GM12878 (cell line): ENCODE results near the gene POMT2. TPM values are rescaled to one million over a fixed set of nuclear protein-coding genes. Genes with fewer than 3 reads are reported as not detected.

ENCODE experiments used
- ATAC-seq: fragments of 200-7000 bp; cut with Tn5 transposase; 3 replicates; pipeline ENCODE4 v1.9.1; 2020; ENCODE audit warnings: mild to moderate bottlenecking, moderate library complexity
- BruUV-seq: library from RNA; stranded (reverse); fragments of 400-500 nt; replicated peaks from 2 replicates; lab custom pipeline; 2021; lab: Mats Ljungman, UMichigan
- CTCF ChIA-PET: fragments of 300-600 bp; sonication (Branson Sonifier 250); formaldehyde crosslinking; extraction: SDS; loops from one replicate; lab custom pipeline; 2021; ENCODE audit warnings: inconsistent platforms; lab: Yijun Ruan, JAX
- POLR2A ChIA-PET: fragments of 350-600 bp; formaldehyde crosslinking; extraction: SDS; loops from one replicate; lab custom pipeline; 2021; ENCODE audit warnings: inconsistent platforms; lab: Charles Lee
- RAD21 ChIA-PET: fragments of 300-600 bp; sonication (Branson Sonifier 250); formaldehyde crosslinking; loops from one replicate; lab custom pipeline; 2023; ENCODE audit warnings: antibody characterized with exemption; ENCODE audit not compliant: unreplicated experiment; lab: Charles Lee
- SMC1A ChIA-PET: fragments of 300-600 bp; sonication (Branson Sonifier 250); formaldehyde crosslinking; loops from one replicate; lab custom pipeline; 2023; ENCODE audit not compliant: unreplicated experiment, uncharacterized antibody; lab: Charles Lee
- DNase-seq: peaks from one replicate; pipeline ENCODE4 v3.0.0-alpha.2; 2011; ENCODE audit warnings: low read depth, low spot score
- FAIRE-seq: peaks from 3 replicates; lab custom pipeline; 2011; peaks lifted over from hg19 to GRCh38; lab: Jason Lieb, UNC
- H2AFZ ChIP-seq: 2 replicates; pipeline ENCODE4 v1.6.0; 2011; ENCODE audit warnings: low read depth, low read length, control low read depth; ENCODE audit not compliant: control insufficient read depth
- H3K27ac ChIP-seq: 2 replicates; pipeline ENCODE4 v1.5.1; 2011; ENCODE audit warnings: control low read depth; ENCODE audit not compliant: control insufficient read depth, insufficient read depth
- H3K27me3 ChIP-seq, 2 experiments: replicated peaks in 1 of 2; 2 replicates each; pipeline versions ENCODE4 v1.6.0 to v1.6.1; 2011; ENCODE audit warnings: low read length in 1 of 2; ENCODE audit not compliant: control insufficient read depth in 2 of 2, insufficient read depth in 2 of 2
- H3K36me3 ChIP-seq, 2 experiments: 2 replicates each; pipeline ENCODE4 v1.5.1; 2011; ENCODE audit warnings: low read length in 1 of 2; ENCODE audit not compliant: control insufficient read depth in 2 of 2, insufficient read depth in 2 of 2
- H3K4me1 ChIP-seq: 2 replicates; pipeline ENCODE4 v1.6.1; 2011; ENCODE audit warnings: mild to moderate bottlenecking, low read length, moderate library complexity, mixed read lengths; ENCODE audit not compliant: control insufficient read depth, insufficient read depth
- H3K4me2 ChIP-seq: 2 replicates; pipeline ENCODE4 v1.6.0; 2011; ENCODE audit warnings: control low read depth; ENCODE audit not compliant: control insufficient read depth, insufficient read depth
- H3K4me3 ChIP-seq: fragments of 200-600 bp; sonication (generic); 2 replicates; pipeline ENCODE4 v1.5.1; 2016
- H3K79me2 ChIP-seq: 2 replicates; pipeline ENCODE4 v1.6.0; 2011; ENCODE audit warnings: low read length; ENCODE audit not compliant: control insufficient read depth, insufficient read depth
- H3K9ac ChIP-seq: 2 replicates; pipeline ENCODE4 v1.8.0; 2011; ENCODE audit warnings: low read length, control low read depth, mixed read lengths; ENCODE audit not compliant: control insufficient read depth, insufficient read depth
- H3K9me3 ChIP-seq: replicated peaks from 3 replicates; pipeline ENCODE4 v1.5.1; 2011; ENCODE audit warnings: mild to moderate bottlenecking, low read length; ENCODE audit not compliant: control insufficient read depth, insufficient read depth
- H4K20me1 ChIP-seq: 2 replicates; pipeline ENCODE4 v1.6.0; 2011; ENCODE audit not compliant: control insufficient read depth, insufficient read depth
- ATF2 ChIP-seq: IDR thresholded peaks from 2 replicates; pipeline ENCODE4 v1.6.1; 2012; ENCODE audit warnings: low read length, inconsistent platforms
- ATF3 ChIP-seq: IDR thresholded peaks from 2 replicates; pipeline ENCODE4 v1.6.1; 2011; ENCODE audit warnings: low read depth, mild to moderate bottlenecking, low read length, moderate library complexity, borderline replicate concordance; ENCODE audit errors: extremely low read depth
- CREB1 ChIP-seq: IDR thresholded peaks from 2 replicates; pipeline ENCODE4 v1.6.1; 2012; ENCODE audit warnings: low read depth, mild to moderate bottlenecking, inconsistent platforms
- ESRRA ChIP-seq: IDR thresholded peaks from 2 replicates; pipeline ENCODE4 v1.6.1; 2012; ENCODE audit warnings: mild to moderate bottlenecking, low read length, improper control_type of control experiment
- FOXK2 ChIP-seq: fragments of 450-650 bp; IDR thresholded peaks from 2 replicates; pipeline ENCODE4 v1.6.1; 2017; ENCODE audit warnings: mild to moderate bottlenecking, moderate library complexity
- IKZF1 ChIP-seq: fragments of 450-650 bp; conservative IDR thresholded peaks from 2 replicates; pipeline ENCODE4 v1.6.1; 2017; ENCODE audit warnings: antibody characterized with exemption, mild to moderate bottlenecking
- IRF4 ChIP-seq: IDR thresholded peaks from 2 replicates; pipeline ENCODE4 v1.6.1; 2011; ENCODE audit warnings: low read depth, low read length
- NFYB ChIP-seq: IDR thresholded peaks from 2 replicates; pipeline ENCODE4 v1.6.1; 2011; ENCODE audit warnings: low read depth, mild to moderate bottlenecking, low read length, improper control_type of control experiment, moderate library complexity; ENCODE audit not compliant: insufficient read depth
- NRF1 ChIP-seq: conservative IDR thresholded peaks from 2 replicates; pipeline ENCODE4 v1.6.1; 2011; ENCODE audit warnings: mild to moderate bottlenecking, low read depth, low read length, improper control_type of control experiment
- PML ChIP-seq: IDR thresholded peaks from 2 replicates; pipeline ENCODE4 v1.6.1; 2012; ENCODE audit warnings: low read length, inconsistent platforms
- POLR2A ChIP-seq: IDR thresholded peaks from 2 replicates; pipeline ENCODE4 v1.6.1; 2011; ENCODE audit warnings: low read depth, mild to moderate bottlenecking, low read length
- POLR2AphosphoS5 ChIP-seq: IDR thresholded peaks from 2 replicates; pipeline ENCODE4 v1.6.1; 2011; ENCODE audit warnings: mild to moderate bottlenecking, low read length, inconsistent platforms
- RB1 ChIP-seq: fragments of 450-650 bp; formaldehyde crosslinking; IDR thresholded peaks from 2 replicates; pipeline ENCODE4 v1.6.1; 2017; ENCODE audit warnings: mild to moderate bottlenecking, borderline replicate concordance
- RBBP5 ChIP-seq: fragments of 200-600 bp; sonication (generic); conservative IDR thresholded peaks from 2 replicates; pipeline ENCODE4 v1.6.1; 2016
- SREBF2 ChIP-seq: IDR thresholded peaks from 2 replicates; pipeline ENCODE4 v1.6.1; 2012; ENCODE audit warnings: mild to moderate bottlenecking, low read length
- SRF ChIP-seq, 2 experiments: IDR thresholded peaks; 2 replicates each; pipeline ENCODE4 v1.6.1; 2011; ENCODE audit warnings: low read depth in 2 of 2, low read length in 2 of 2, mild to moderate bottlenecking in 1 of 2, moderate library complexity in 1 of 2
- WGBS: methylation state at CpG from one replicate; pipeline ENCODE4 v1.1.6; 2016; ENCODE audit warnings: low lambda C conversion rate; ENCODE audit not compliant: insufficient replicate concordance, insufficient coverage; ENCODE audit errors: missing lambda C conversion rate; 5-methylcytosine and 5-hydroxymethylcytosine counted together
- in situ Hi-C: fragments of 300-500 bp; cut with MboI; formaldehyde crosslinking; loops from 9 replicates; pipeline ENCODE4 v1.14.3; 2018; ENCODE audit warnings: mixed read lengths
- intact Hi-C: fragments of 100-400 bp; cut with micrococcal nuclease; formaldehyde crosslinking; loops from one replicate; pipeline ENCODE4 v1.14.2; 2022; ENCODE audit not compliant: unreplicated experiment
- polyA plus RNA-seq, 11 experiments: library from polyadenylated mRNA; depleted of rRNA in 4 of 11; unstranded in 6 of 11; stranded (reverse) in 5 of 11; fragments of >200 nt; fragmentation: Nextera tagmentation in 4 of 11; fragmentation: Illumina TruSeq in 1 of 11; extraction: Ambion mirVana in 4 of 11; extraction: Trizol in 1 of 11; gene quantifications; 1 replicate in 1 of 11; 2 replicates in 10 of 11; pipeline versions ENCODE4 v1.2.1 to v1.2.3, GENCODE V29; 2011 to 2016; ENCODE audit warnings: inconsistent platforms in 2 of 11, missing spikeins in 2 of 11, low read depth in 1 of 11
- total RNA-seq, 4 experiments: library from RNA; depleted of rRNA in 3 of 4; stranded (reverse); fragments of >200 nt in 3 of 4; fragmentation: Illumina TruSeq in 1 of 4; extraction: Trizol in 1 of 4; gene quantifications; 2 replicates each; pipeline versions ENCODE4 v1.2.1 to v1.2.3, GENCODE V29; 2013 to 2021

POMT2 gene
- total and polyA plus RNA-seq, 10 of the 15 experiments (the other 5 are each of a cell fraction or from before 2014, with no cell fraction given), result 0.23 to 13.9 (median 6.5) TPM

GRCh38 chr14:77267937-77268699 is 52.6 kb downstream of the POMT2 start:
- no peak for FAIRE-seq
- SMC1A ChIA-PET, result no interaction called here
- Histone ChIP-seq H3K9me3 (no peaks in the 10 kb centered on the region), H3K36me3 (no peaks in the 10 kb centered on the region), H3K79me2 (no peaks in the 10 kb centered on the region), H4K20me1 (no peaks in the 10 kb centered on the region), H3K4me1 (no peaks in the 10 kb centered on the region), H3K9ac (no peak overlapping the region), H3K4me2 (no peak overlapping the region), H3K27me3 (peaks cover 0 to 6% of the 10 kb centered on the region in 2 experiments; a peak in 3 of 4 replicates), H3K4me3 (no peak overlapping the region), H2AFZ (no peak overlapping the region), H3K27ac (no peak overlapping the region)
- in situ Hi-C loops (no loop called here), intact Hi-C loops (no loop called here)
- TF ChIP-seq SRF (IDR thresholded peaks at IDR 0.05; ENCODE audit: low read depth in 2 of 2, low read length in 2 of 2) (no peak), NFYB (no peak), RB1 (no peak), POLR2AphosphoS5 (no peak), SREBF2 (no peak), RBBP5 (no peak), CREB1 (no peak), IKZF1 (no peak), PML (no peak), ESRRA (no peak), ATF2 (no peak), IRF4 (no peak), NRF1 (no peak), ATF3 (no peak), POLR2A (no peak), FOXK2 (no peak)
- 51% methylated on average over 5 of the region's 5 CpGs for WGBS
- DNase-seq, result no peak
- no peak for ATAC-seq
- CTCF ChIA-PET, result interaction anchor here (0.8 to 1.3 kb wide), 2 partner anchors 118 to 173 kb away, joined by 3 read pairs; no protein-coding TSS in a partner anchor
- RAD21 ChIA-PET, result no interaction called here
- POLR2A ChIA-PET, result no interaction called here
- BruUV-seq, result no TSS peak
